ENCODE measurements around the gene KDELR1. TPM values are rescaled to one million over a fixed set of nuclear protein-coding genes. Genes with fewer than 3 reads are reported as not detected.

The KDELR1 gene
- total RNA-seq, 4 donors from 2014 or later = 51.3 to 78.6 (median 65.8) TPM

DNA sequence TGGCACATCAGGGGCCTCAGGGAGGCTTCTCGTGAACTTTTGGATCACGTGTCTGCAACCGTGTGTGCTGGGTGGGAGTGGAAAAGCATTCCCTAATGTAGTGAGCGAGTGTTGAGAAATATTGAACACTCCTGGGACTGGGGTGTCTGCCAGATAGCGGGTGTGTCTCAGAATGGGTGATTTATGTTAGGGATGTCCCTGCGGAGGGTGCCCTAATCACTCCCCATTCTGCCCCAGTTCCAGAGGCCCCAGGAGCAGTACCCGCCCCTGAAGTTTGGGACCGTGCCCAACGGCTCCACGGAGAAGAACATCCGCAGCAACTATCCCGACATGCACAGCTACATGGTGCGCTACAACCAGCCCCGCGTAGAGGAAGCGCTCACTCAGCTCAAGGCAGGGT lies 30.2 kb upstream of the KDELR1 start:
- Histone ChIP-seq H3K4me1 (peaks cover 0 to 8% (median 0%) of the 10 kb centered on the region in 4 donors), H3K36me3 (no peaks in the 10 kb centered on the region), H3K27ac (no peak overlapping the region), H3K9me3 (no peaks in the 10 kb centered on the region), H3K4me3 (no peak overlapping the region), H3K27me3 (peaks cover 0 to 12% of the 10 kb centered on the region in 2 donors)
- TF ChIP-seq POLR2A (IDR thresholded peaks at IDR 0.05) (no peak), EP300 (IDR thresholded peaks at IDR 0.05) (no peak)
- TF ChIP-seq, protein P1, sequence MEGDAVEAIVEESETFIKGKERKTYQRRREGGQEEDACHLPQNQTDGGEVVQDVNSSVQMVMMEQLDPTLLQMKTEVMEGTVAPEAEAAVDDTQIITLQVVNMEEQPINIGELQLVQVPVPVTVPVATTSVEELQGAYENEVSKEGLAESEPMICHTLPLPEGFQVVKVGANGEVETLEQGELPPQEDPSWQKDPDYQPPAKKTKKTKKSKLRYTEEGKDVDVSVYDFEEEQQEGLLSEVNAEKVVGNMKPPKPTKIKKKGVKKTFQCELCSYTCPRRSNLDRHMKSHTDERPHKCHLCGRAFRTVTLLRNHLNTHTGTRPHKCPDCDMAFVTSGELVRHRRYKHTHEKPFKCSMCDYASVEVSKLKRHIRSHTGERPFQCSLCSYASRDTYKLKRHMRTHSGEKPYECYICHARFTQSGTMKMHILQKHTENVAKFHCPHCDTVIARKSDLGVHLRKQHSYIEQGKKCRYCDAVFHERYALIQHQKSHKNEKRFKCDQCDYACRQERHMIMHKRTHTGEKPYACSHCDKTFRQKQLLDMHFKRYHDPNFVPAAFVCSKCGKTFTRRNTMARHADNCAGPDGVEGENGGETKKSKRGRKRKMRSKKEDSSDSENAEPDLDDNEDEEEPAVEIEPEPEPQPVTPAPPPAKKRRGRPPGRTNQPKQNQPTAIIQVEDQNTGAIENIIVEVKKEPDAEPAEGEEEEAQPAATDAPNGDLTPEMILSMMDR (IDR thresholded peaks at IDR 0.05) = no peak
- DNase-seq (ENCODE audit: low spot score in 2 of 2) = peak in 1 of 2 donors; percentile 27
- WGBS, 2 donors = 69 to 74% methylated on average over 13 to 16 of the region's 16 CpGs

DNA sequence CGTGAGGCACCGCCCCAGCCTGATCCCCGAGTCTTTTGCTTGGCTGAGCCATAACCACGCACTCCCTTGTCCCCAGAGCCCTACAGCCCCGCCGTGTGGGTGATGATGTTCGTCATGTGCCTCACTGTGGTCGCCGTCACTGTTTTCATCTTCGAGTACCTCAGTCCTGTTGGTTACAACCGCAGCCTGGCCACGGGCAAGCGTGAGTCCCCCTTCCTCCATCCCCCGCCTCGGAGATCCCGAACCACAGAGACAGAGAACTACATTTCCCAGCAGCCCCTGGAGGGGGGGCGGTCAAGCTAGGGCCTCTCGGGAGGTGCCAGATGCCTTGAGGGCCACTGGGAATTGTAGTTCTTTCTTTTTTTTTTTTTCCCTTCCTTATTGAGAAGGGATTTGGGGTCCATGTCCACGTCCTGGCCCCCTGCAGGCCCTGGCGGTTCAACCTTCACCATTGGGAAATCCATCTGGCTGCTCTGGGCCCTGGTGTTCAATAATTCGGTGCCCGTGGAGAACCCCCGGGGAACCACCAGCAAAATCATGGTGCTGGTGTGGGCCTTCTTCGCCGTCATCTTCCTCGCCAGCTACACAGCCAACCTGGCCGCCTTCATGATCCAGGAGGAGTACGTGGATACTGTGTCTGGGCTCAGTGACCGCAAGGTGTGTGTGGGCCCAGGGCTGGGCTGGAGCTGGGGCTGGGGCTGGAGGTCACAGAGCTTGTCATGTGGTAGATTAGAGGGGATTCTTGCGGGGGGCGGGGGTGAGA lies 28.0 kb upstream of the KDELR1 start:
- H3K27me3 ChIP-seq = peaks cover 0 to 34% of the 10 kb centered on the region in 2 donors
- no peaks in the 10 kb centered on the region for H3K36me3 ChIP-seq
- no peak overlapping the region for H3K27ac ChIP-seq
- no peak overlapping the region for H3K4me3 ChIP-seq
- no peak for TF ChIP-seq POLR2A (IDR thresholded peaks at IDR 0.05)
- TF ChIP-seq, protein P1 (IDR thresholded peaks at IDR 0.05) = no peak
- no peak for TF ChIP-seq EP300 (IDR thresholded peaks at IDR 0.05)
- DNase-seq (ENCODE audit: low spot score in 2 of 2) = no peak
- 63% methylated on average over 31 of the region's 31 CpGs for WGBS, 2 donors
- peaks cover 0 to 13% (median 2%) of the 10 kb centered on the region in 4 donors for H3K4me1 ChIP-seq
- no peaks in the 10 kb centered on the region for H3K9me3 ChIP-seq

DNA sequence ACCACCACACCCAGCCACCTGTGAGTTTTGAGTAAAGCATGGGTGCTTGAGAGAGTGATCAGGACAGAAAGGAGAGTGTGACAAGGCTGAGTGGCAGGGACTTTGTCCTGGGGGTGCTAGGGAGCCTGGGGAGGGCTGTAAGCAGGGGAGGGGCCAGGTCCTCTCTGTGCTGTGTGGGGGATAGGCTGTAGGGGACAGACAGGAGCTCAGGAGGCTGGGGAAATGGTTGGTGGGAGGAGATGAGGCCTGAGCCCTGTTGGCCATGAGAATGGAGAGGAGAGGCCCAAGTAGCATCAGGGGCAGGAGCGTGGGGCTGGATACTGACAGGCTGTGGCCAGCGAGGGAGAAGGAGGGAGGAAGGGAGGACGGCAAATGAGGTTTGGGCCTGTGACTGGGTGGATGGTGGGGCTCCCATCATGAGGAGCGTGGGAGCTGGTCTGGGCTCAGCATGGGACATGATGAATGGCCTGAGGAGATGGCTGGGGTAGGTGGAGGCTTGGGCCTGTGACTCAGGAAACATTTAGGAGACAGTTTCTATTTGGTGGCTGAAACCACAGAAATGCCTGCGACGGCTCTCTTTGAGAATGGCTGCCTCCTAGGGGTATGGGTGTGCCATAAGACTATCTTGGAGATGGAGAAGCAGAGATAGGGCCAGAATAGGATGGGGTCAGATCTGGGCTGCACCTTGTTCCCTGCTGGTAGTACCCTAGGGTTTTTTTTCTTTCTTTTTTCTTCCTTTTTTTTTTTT lies 27.1 kb upstream of the KDELR1 start:
- Histone ChIP-seq H3K9me3 (no peaks in the 10 kb centered on the region), H3K27ac (no peak overlapping the region), H3K4me3 (no peak overlapping the region), H3K36me3 (no peaks in the 10 kb centered on the region), H3K4me1 (peaks cover 0 to 17% (median 2%) of the 10 kb centered on the region in 4 donors), H3K27me3 (peaks cover 0 to 42% of the 10 kb centered on the region in 2 donors)
- no peak for TF ChIP-seq POLR2A (IDR thresholded peaks at IDR 0.05)
- TF ChIP-seq EP300 (IDR thresholded peaks at IDR 0.05) = no peak
- TF ChIP-seq, protein P1 (IDR thresholded peaks at IDR 0.05) = no peak
- WGBS, 2 donors = 71 to 78% methylated on average over 6 of the region's 6 CpGs
- DNase-seq (ENCODE audit: low spot score in 2 of 2) = no peak

DNA sequence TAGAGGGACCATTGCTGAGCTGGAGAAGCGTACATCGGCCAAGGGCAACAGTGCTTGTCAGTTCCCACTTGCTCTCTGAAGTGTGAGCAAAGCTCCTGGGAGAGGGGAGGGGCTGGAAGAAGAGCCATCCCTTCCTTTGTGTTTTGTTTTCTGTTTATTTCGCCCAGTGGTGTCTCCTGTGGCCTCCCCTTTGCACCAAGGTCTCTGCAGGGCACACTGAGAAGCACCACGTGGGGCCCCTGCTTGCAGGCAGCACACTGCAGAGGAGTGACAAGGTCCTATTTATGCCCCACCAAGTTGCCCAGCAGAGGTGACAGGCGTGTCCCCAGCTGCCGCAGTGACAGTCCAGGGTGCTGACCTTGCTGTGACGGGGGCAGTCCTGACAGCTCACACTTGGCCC lies 26.1 kb upstream of the KDELR1 start:
- no peaks in the 10 kb centered on the region for H3K9me3 ChIP-seq
- no peak for TF ChIP-seq EP300 (IDR thresholded peaks at IDR 0.05)
- TF ChIP-seq, protein P1 (IDR thresholded peaks at IDR 0.05) = no peak
- TF ChIP-seq POLR2A (IDR thresholded peaks at IDR 0.05) = no peak
- no peak overlapping the region for H3K27ac ChIP-seq
- H3K4me3 ChIP-seq = no peak overlapping the region
- peaks cover 0 to 46% of the 10 kb centered on the region in 2 donors for H3K27me3 ChIP-seq
- H3K36me3 ChIP-seq = no peaks in the 10 kb centered on the region
- peaks cover 0 to 17% (median 2%) of the 10 kb centered on the region in 4 donors for H3K4me1 ChIP-seq
- 64 to 68% methylated on average over 7 of the region's 7 CpGs for WGBS, 2 donors
- DNase-seq (ENCODE audit: low spot score in 2 of 2) = no peak

DNA sequence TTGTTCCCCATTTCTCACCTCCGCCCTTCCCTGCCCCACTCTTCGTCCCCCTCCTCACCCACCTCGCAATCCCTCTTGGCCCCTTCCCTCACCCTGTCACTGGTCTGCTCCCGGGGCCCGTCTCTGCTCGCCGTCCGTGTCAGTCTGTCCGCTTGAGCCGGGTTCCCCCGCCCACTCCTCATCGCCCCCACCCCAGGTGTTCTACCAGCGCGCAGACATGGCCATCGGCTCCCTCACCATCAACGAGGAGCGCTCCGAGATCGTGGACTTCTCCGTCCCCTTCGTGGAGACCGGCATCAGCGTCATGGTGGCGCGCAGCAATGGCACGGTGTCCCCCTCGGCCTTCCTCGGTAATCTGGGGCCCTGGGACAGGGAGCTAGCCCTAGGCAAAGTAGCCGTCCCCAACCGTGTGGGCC lies 24.5 kb upstream of the KDELR1 start:
- WGBS, 2 donors = 26 to 44% methylated on average over 30 of the region's 30 CpGs
- H3K9me3 ChIP-seq = no peaks in the 10 kb centered on the region
- DNase-seq (ENCODE audit: low spot score in 2 of 2) = no peak
- TF ChIP-seq EP300 (IDR thresholded peaks at IDR 0.05) (no peak), POLR2A (IDR thresholded peaks at IDR 0.05) (no peak)
- TF ChIP-seq, protein P1 (IDR thresholded peaks at IDR 0.05) = no peak
- peaks cover 0 to 62% of the 10 kb centered on the region in 2 donors for H3K27me3 ChIP-seq
- peaks cover 0 to 17% (median 2%) of the 10 kb centered on the region in 4 donors for H3K4me1 ChIP-seq
- H3K4me3 ChIP-seq = peak overlapping the region in 1 of 4 donors; percentile 36
- H3K27ac ChIP-seq = no peak overlapping the region
- H3K36me3 ChIP-seq = no peaks in the 10 kb centered on the region
